Activated B cell treated with CpG ODN at 0.5 μM for 24 hours (primary cell): ENCODE data around the gene DIS3L2. TPM values are rescaled to one million over a fixed set of nuclear protein-coding genes. Genes with fewer than 3 reads are reported as not detected.
"Not testable (repeated sequence)": the region's sequence is repeated elsewhere in the genome, so short reads cannot be mapped to it uniquely, and the experiment has no call there.

Experiments
- ATAC-seq: fragments of 200-7000 bp; cut with Tn5 transposase; one replicate; pipeline ENCODE4 v1.10.0; 2021; ENCODE audit warnings: low read depth, mild to moderate bottlenecking, moderate library complexity
- CTCF ChIA-PET: fragments of 350-600 bp; sonication (Branson Sonifier 250); formaldehyde crosslinking; loops from one replicate; lab custom pipeline; 2021; ENCODE audit warnings: antibody characterized with exemption; lab: Charles Lee
- POLR2A ChIA-PET: fragments of 350-600 bp; sonication (Branson Sonifier 250); formaldehyde crosslinking; loops from one replicate; lab custom pipeline; 2021; ENCODE audit warnings: antibody characterized with exemption; lab: Charles Lee
- DNase-seq: peaks from one replicate; pipeline ENCODE4 v3.0.0; 2022
- H3K27ac Mint-ChIP-seq: one replicate; pipeline ENCODE4 v1.8.0; 2020; ENCODE audit warnings: mixed read lengths
- H3K27me3 Mint-ChIP-seq: one replicate; pipeline ENCODE4 v1.8.0; 2021; ENCODE audit warnings: mixed read lengths
- H3K36me3 Mint-ChIP-seq: one replicate; pipeline ENCODE4 v1.8.0; 2021; ENCODE audit warnings: low read depth, mixed read lengths
- H3K4me1 Mint-ChIP-seq: one replicate; pipeline ENCODE4 v1.8.0; 2021; ENCODE audit warnings: mixed read lengths
- H3K4me3 Mint-ChIP-seq: one replicate; pipeline ENCODE4 v1.8.0; 2020; ENCODE audit warnings: mild to moderate bottlenecking, mixed read lengths
- H3K9me3 Mint-ChIP-seq: one replicate; pipeline ENCODE4 v1.8.0; 2020; ENCODE audit warnings: mixed read lengths
- CTCF ChIP-seq: fragments of 200-600 bp; IDR thresholded peaks from one replicate; pipeline ENCODE4 v1.8.0; 2022; ENCODE audit warnings: antibody characterized with exemption, mild to moderate bottlenecking
- intact Hi-C: fragments of 100-400 bp; cut with micrococcal nuclease; formaldehyde crosslinking; loops from one replicate; pipeline ENCODE4 v1.15.1; 2024
- total RNA-seq: library from RNA; stranded (reverse); gene quantifications from 2 replicates; pipeline ENCODE4 v1.2.3, GENCODE V29; 2022

Gene DIS3L2
- total RNA-seq, 1 donor from 2014 or later: 65.9 TPM

- POLR2A ChIA-PET: no interaction called here
- no peaks in the 10 kb centered on the region for H3K36me3 Mint-ChIP-seq
- no peak overlapping the region for H3K4me3 Mint-ChIP-seq
- peaks cover 9% of the 10 kb centered on the region for H3K4me1 Mint-ChIP-seq
- TF ChIP-seq CTCF: no peak
- DNase-seq (no peak), ATAC-seq (no peak)
- intact Hi-C loops: loop anchor here (10.0 kb wide), 1 partner anchor 176 kb away; no protein-coding TSS in a partner anchor
- CTCF ChIA-PET: no interaction called here
- H3K9me3 Mint-ChIP-seq: no peaks in the 10 kb centered on the region
- no peaks in the 10 kb centered on the region for H3K27me3 Mint-ChIP-seq
- no peak overlapping the region for H3K27ac Mint-ChIP-seq
Observed at GRCh38 chr2:232321156-232321816, 359.8 kb downstream of the DIS3L2 start.

DNA sequence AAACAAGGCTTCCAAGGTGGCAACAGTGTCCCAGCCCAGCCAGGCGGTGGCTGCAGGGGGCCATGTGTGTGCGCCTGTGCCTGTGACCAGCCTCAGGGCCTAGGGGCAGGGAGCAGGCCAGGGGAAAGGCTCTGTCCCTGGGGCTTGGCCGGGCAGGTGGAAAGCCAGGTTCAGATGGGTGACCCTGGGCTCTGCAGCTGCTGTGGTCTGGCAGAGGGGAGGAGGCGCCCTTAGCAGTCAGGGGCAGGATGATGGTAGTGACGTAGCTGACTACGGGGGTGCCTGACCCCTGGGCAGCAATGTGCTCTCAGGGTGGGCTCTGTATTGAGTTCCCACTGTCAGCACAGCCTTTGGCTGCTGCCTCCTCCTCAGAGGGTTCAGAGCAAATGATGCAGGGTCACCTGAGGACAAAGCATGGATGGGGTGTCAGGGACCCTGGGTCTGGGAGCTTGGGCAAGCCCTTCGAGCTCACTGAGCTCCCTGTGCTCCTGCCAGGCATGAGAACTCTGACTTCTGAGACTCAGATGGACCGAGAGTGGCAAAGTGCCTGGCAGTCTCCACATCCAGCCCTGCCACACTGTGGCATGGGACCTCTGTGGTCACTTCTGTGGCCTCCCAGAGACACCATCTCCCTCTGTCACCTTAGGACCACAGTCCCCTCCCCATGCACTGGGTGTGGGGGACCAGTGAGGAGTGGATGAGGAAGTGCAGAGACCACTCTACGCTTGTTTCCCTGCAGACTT lies 360.5 kb downstream of the DIS3L2 start:
- DNase-seq (no peak), ATAC-seq (no peak)
- ChIA-PET CTCF (no interaction called here), POLR2A (no interaction called here)
- intact Hi-C loops: loop anchor here (10.0 kb wide), 1 partner anchor 177 kb away; no protein-coding TSS in a partner anchor
- Mint-ChIP-seq H3K9me3 (no peaks in the 10 kb centered on the region), H3K4me1 (peaks cover 5% of the 10 kb centered on the region), H3K27me3 (no peaks in the 10 kb centered on the region), H3K27ac (no peak overlapping the region), H3K4me3 (no peak overlapping the region), H3K36me3 (no peaks in the 10 kb centered on the region)
- no peak for TF ChIP-seq CTCF

DNA sequence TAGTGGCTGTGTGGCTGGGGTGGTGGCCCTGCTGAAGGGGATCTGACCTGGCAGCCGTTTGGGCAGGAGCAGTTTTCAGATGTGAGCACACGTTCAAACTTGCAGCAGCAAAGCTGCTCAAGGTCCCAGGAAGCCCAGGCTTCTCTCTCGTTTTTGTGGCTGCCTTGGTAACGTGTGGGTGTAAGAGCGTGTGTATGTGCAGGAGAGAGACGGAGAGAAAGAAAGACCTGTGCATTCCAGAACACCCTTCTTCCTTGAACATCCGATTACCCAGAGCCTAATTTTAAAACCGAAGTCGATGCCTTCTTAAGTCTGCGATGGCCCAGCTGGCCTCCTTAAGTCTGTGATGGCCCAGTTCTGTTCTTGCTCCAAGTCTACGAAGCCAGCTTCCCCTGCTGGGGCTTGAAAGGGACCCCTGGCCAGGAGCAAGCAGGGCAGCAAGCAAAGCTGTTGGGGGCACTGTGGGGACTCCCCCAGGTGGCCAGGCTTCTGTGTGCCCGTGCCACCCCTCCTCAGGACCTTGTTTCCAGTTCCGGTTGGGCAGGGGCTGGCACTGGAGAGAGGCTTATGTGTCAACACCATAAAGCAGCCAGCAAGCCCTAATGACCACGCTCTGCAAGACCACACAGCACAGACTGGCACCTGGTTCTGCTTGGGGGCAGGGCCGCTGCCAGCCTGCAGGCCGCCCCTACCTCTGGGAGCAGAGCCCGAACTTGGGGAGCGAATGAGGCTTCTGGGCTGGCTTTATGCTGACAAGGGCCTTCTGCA lies 361.2 kb downstream of the DIS3L2 start:
- Mint-ChIP-seq H3K27me3 (no peaks in the 10 kb centered on the region), H3K36me3 (no peaks in the 10 kb centered on the region), H3K4me3 (no peak overlapping the region), H3K27ac (no peak overlapping the region), H3K9me3 (no peaks in the 10 kb centered on the region), H3K4me1 (peaks cover 8% of the 10 kb centered on the region)
- ATAC-seq (no peak), DNase-seq (no peak)
- no peak for TF ChIP-seq CTCF
- POLR2A ChIA-PET: no interaction called here
- intact Hi-C loops: loop anchor here (10.0 kb wide), 1 partner anchor 178 kb away; no protein-coding TSS in a partner anchor
- CTCF ChIA-PET: interaction anchor here (1.5 kb wide), 1 partner anchor 14 kb away, joined by 3 read pairs; no protein-coding TSS in a partner anchor

- intact Hi-C loops: loop anchor here (10.0 kb wide), 1 partner anchor 178 kb away; no protein-coding TSS in a partner anchor
- DNase-seq (no peak), ATAC-seq (no peak)
- POLR2A ChIA-PET: no interaction called here
- Mint-ChIP-seq H3K4me3 (no peak overlapping the region), H3K9me3 (no peaks in the 10 kb centered on the region), H3K36me3 (no peaks in the 10 kb centered on the region), H3K27ac (no peak overlapping the region), H3K27me3 (no peaks in the 10 kb centered on the region), H3K4me1 (peaks cover 8% of the 10 kb centered on the region)
- CTCF ChIA-PET: interaction anchor here (1.5 kb wide), 1 partner anchor 14 kb away, joined by 3 read pairs; no protein-coding TSS in a partner anchor
- TF ChIP-seq CTCF: no peak
Observed at GRCh38 chr2:232323328-232323650, 361.8 kb downstream of the DIS3L2 start.

- H3K36me3 Mint-ChIP-seq, DNase-seq, H3K27ac Mint-ChIP-seq, H3K27me3 Mint-ChIP-seq, POLR2A ChIA-PET, ATAC-seq, H3K4me1 Mint-ChIP-seq, H3K4me3 Mint-ChIP-seq, H3K9me3 Mint-ChIP-seq: not testable (repeated sequence)
- intact Hi-C loops: loop anchor here (10.0 kb wide), 1 partner anchor 179 kb away; no protein-coding TSS in a partner anchor
- CTCF ChIA-PET: interaction anchor here (1.0 to 1.5 kb wide), 3 partner anchors 14 to 17 kb away, joined by 3 read pairs; no protein-coding TSS in a partner anchor
Observed at GRCh38 chr2:232323967-232324366, 362.5 kb downstream of the DIS3L2 start.
